Liver (tissue), 9 donors: Measurements from ENCODE around the gene CORT. TPM values are rescaled to one million over a fixed set of nuclear protein-coding genes. Genes with fewer than 3 reads are reported as not detected.

Source experiments
- DNase-seq: peaks from one replicate; pipeline ENCODE4 v3.0.0-alpha.2; 2017; ENCODE audit warnings: low spot score
- H3K27ac ChIP-seq, 2 donors: one replicate each; pipeline ENCODE4 v1.7.0; 2013; ENCODE audit warnings: inconsistent platforms in 2 of 2, low read length in 2 of 2, control low read depth in 1 of 2, low read depth in 1 of 2, mild to moderate bottlenecking in 1 of 2
- H3K27me3 ChIP-seq, 4 donors: one replicate each; pipeline versions ENCODE4 v1.6.1 to v1.7.0; 2013; ENCODE audit warnings: low read length in 3 of 4, inconsistent platforms in 1 of 4, mild to moderate bottlenecking in 1 of 4, moderate library complexity in 1 of 4; ENCODE audit not compliant: control insufficient read depth in 4 of 4, insufficient read depth in 4 of 4
- H3K36me3 ChIP-seq, 4 donors: one replicate each; pipeline versions ENCODE4 v1.6.1 to v1.7.0; 2013; ENCODE audit warnings: low read length in 3 of 4, mild to moderate bottlenecking in 3 of 4, low read depth in 1 of 4, moderate library complexity in 1 of 4; ENCODE audit not compliant: control insufficient read depth in 4 of 4, insufficient read depth in 3 of 4
- H3K4me1 ChIP-seq, 4 donors: one replicate each; pipeline versions ENCODE4 v1.6.1 to v1.7.0; 2013; ENCODE audit warnings: low read length in 3 of 4, mild to moderate bottlenecking in 3 of 4, moderate library complexity in 1 of 4; ENCODE audit not compliant: control insufficient read depth in 4 of 4, insufficient read depth in 4 of 4
- H3K4me3 ChIP-seq, 3 donors: one replicate each; pipeline versions ENCODE4 v1.6.1 to v1.7.0; 2013; ENCODE audit warnings: low read length in 3 of 3, control low read depth in 1 of 3, low read depth in 1 of 3, mild to moderate bottlenecking in 1 of 3
- H3K9ac ChIP-seq, 2 donors: one replicate each; pipeline ENCODE4 v1.7.0; 2013; ENCODE audit warnings: low read length in 2 of 2, mild to moderate bottlenecking in 2 of 2, moderate library complexity in 2 of 2, control low read depth in 1 of 2, low read depth in 1 of 2
- H3K9me3 ChIP-seq, 4 donors: one replicate each; pipeline versions ENCODE4 v1.6.1 to v1.7.0; 2013; ENCODE audit warnings: low read length in 3 of 4; ENCODE audit not compliant: control insufficient read depth in 4 of 4
- ATF3 ChIP-seq: IDR thresholded peaks from 2 replicates; pipeline ENCODE4 v1.6.1; 2016; ENCODE audit warnings: antibody characterized with exemption
- CTCF ChIP-seq: fragments of 150-350 bp; IDR thresholded peaks from 2 replicates; pipeline ENCODE4 v1.5.1; 2017; ENCODE audit warnings: improper control_type of control experiment, low read depth, low read length; ENCODE audit not compliant: missing input control
- EGR1 ChIP-seq, 2 donors: IDR thresholded peaks; 2 replicates each; pipeline ENCODE4 v1.6.1; 2016 to 2018; ENCODE audit warnings: antibody characterized with exemption in 2 of 2, low read depth in 2 of 2
- FOXA1 ChIP-seq: IDR thresholded peaks from 2 replicates; pipeline ENCODE4 v1.6.1; 2016; ENCODE audit warnings: antibody characterized with exemption
- FOXA2 ChIP-seq: IDR thresholded peaks from 2 replicates; pipeline ENCODE4 v1.6.1; 2016; ENCODE audit warnings: antibody characterized with exemption
- GABPA ChIP-seq, 2 donors: IDR thresholded peaks in 1 of 2; conservative IDR thresholded peaks in 1 of 2; 2 replicates each; pipeline ENCODE4 v1.6.1; 2016; ENCODE audit warnings: antibody characterized with exemption in 2 of 2, mild to moderate bottlenecking in 1 of 2, moderate library complexity in 1 of 2
- HNF4A ChIP-seq, 2 donors: conservative IDR thresholded peaks; 2 replicates each; pipeline ENCODE4 v1.6.1; 2016; ENCODE audit warnings: antibody characterized with exemption in 2 of 2, mild to moderate bottlenecking in 2 of 2
- HNF4G ChIP-seq: IDR thresholded peaks from 2 replicates; pipeline ENCODE4 v1.6.1; 2016; ENCODE audit warnings: antibody characterized with exemption
- JUND ChIP-seq, 2 donors: IDR thresholded peaks; 2 replicates each; pipeline ENCODE4 v1.6.1; 2016; ENCODE audit warnings: antibody characterized with exemption in 2 of 2
- MAX ChIP-seq: IDR thresholded peaks from 2 replicates; pipeline ENCODE4 v1.6.1; 2016; ENCODE audit warnings: antibody characterized with exemption
- NR2F2 ChIP-seq: IDR thresholded peaks from 2 replicates; pipeline ENCODE4 v1.6.1; 2016; ENCODE audit warnings: antibody characterized with exemption
- RAD21 ChIP-seq, 2 donors: IDR thresholded peaks; 2 replicates each; pipeline ENCODE4 v1.6.1; 2016; ENCODE audit warnings: antibody characterized with exemption in 2 of 2, mild to moderate bottlenecking in 2 of 2
- REST ChIP-seq: IDR thresholded peaks from 2 replicates; pipeline ENCODE4 v1.6.1; 2016; ENCODE audit warnings: antibody characterized with exemption, mild to moderate bottlenecking
- RXRA ChIP-seq, 2 donors: IDR thresholded peaks; 2 replicates each; pipeline ENCODE4 v1.6.1; 2017 to 2018; ENCODE audit warnings: antibody characterized with exemption in 2 of 2, mild to moderate bottlenecking in 1 of 2
- SP1 ChIP-seq: IDR thresholded peaks from 2 replicates; pipeline ENCODE4 v1.6.1; 2018; ENCODE audit warnings: antibody characterized with exemption, mild to moderate bottlenecking
- TAF1 ChIP-seq: conservative IDR thresholded peaks from 2 replicates; pipeline ENCODE4 v1.6.1; 2016; ENCODE audit warnings: antibody characterized with exemption, mild to moderate bottlenecking
- YY1 ChIP-seq: IDR thresholded peaks from 2 replicates; pipeline ENCODE4 v1.6.1; 2016; ENCODE audit warnings: antibody characterized with exemption, mild to moderate bottlenecking
- ZBTB33 ChIP-seq: IDR thresholded peaks from 2 replicates; pipeline ENCODE4 v1.6.1; 2016; ENCODE audit warnings: antibody characterized with exemption
- WGBS: extraction: QIAGEN DNeasy Blood & Tissue Kit; methylation state at CpG from one replicate; pipeline ENCODE4 v1.1.7; 2013; 5-methylcytosine and 5-hydroxymethylcytosine counted together
- polyA plus RNA-seq, 2 donors: library from polyadenylated mRNA; stranded (reverse) in 1 of 2; unstranded in 1 of 2; fragments of 200-250 nt in 1 of 2; fragments of >200 nt in 1 of 2; fragmentation: Nextera tagmentation in 1 of 2; extraction: Ambion mirVana in 1 of 2; gene quantifications; one replicate each; pipeline versions ENCODE4 v1.2.1 to v1.2.3, GENCODE V29; 2013 to 2015
- total RNA-seq, 2 donors: library from RNA; depleted of rRNA; stranded (reverse); fragments of >200 nt; gene quantifications; one replicate each; pipeline ENCODE4 v1.2.3, GENCODE V29; 2014
- donor health status: healthy.
- donor health status: healthy.
- donor health status: healthy.
- donor health status: healthy.
- donor health status: healthy.

Gene CORT
- total and polyA plus RNA-seq, 4 donors = 0.05 to 0.28 (median 0.13) TPM

- Histone ChIP-seq H3K36me3 (peaks cover 0 to 4% (median 0%) of the 10 kb centered on the region in 4 donors), H3K4me3 (no peak overlapping the region), H3K4me1 (peaks cover 7 to 37% (median 33%) of the 10 kb centered on the region in 4 donors), H3K9me3 (no peaks in the 10 kb centered on the region), H3K9ac (no peak overlapping the region), H3K27ac (no peak overlapping the region), H3K27me3 (no peaks in the 10 kb centered on the region)
- DNase-seq = no peak
- TF ChIP-seq NR2F2 = no peak
- WGBS = 86% methylated on average over 2 of the region's 2 CpGs
These were observed 30.8 kb downstream of the CORT start for GRCh38 chr1:10480614-10481013.

GRCh38 chr1:10484521-10484920 lies 34.7 kb downstream of the CORT start:
- H3K27ac ChIP-seq = peak overlapping the region; percentile 32 to 70
- no peak for DNase-seq
- TF ChIP-seq TAF1 = no peak
- TF ChIP-seq CTCF = no peak
- no peak for TF ChIP-seq EGR1 (IDR thresholded peaks at IDR 0.05; ENCODE audit: low read depth in 2 of 2)
- TF ChIP-seq MAX = no peak
- TF ChIP-seq YY1 = peak; percentile 25
- TF ChIP-seq FOXA1 = no peak
- no peak for TF ChIP-seq FOXA2
- TF ChIP-seq HNF4A (conservative IDR thresholded peaks at IDR 0.05) = peak; percentile 14 to 28
- TF ChIP-seq RAD21 (IDR thresholded peaks at IDR 0.05) = no peak
- TF ChIP-seq ZBTB33 = no peak
- peak in 1 of 2 donors; percentile 55 for TF ChIP-seq RXRA (IDR thresholded peaks at IDR 0.05)
- no peak for TF ChIP-seq SP1
- TF ChIP-seq REST = no peak
- no peak for TF ChIP-seq GABPA (IDR thresholded peaks at IDR 0.05 in 1 of 2, conservative IDR thresholded peaks at IDR 0.05 in 1 of 2)
- TF ChIP-seq NR2F2 = no peak
- TF ChIP-seq ATF3 = no peak
- peak in 1 of 2 donors; percentile 41 for TF ChIP-seq JUND (IDR thresholded peaks at IDR 0.05)
- no peak for TF ChIP-seq HNF4G

More at GRCh38 chr1:10484521-10484920, 34.7 kb downstream of the CORT start:
- H3K9me3 ChIP-seq = no peaks in the 10 kb centered on the region
- no peak overlapping the region for H3K9ac ChIP-seq
- H3K4me3 ChIP-seq = no peak overlapping the region
- H3K4me1 ChIP-seq = peaks cover 5 to 16% (median 14%) of the 10 kb centered on the region in 4 donors
- peaks cover 0 to 2% (median 0%) of the 10 kb centered on the region in 4 donors for H3K36me3 ChIP-seq
- H3K27me3 ChIP-seq = no peaks in the 10 kb centered on the region
- 46% methylated on average over 6 of the region's 6 CpGs for WGBS
